Measurements from ENCODE around the gene MPP1.

Gene MPP1

GRCh38 chrX:154812341-154813101 is 7.2 kb upstream of the MPP1 start:
- no peak for DNase-seq (ENCODE audit: low read depth)

GRCh38 chrX:154809939-154810665 is 4.8 kb upstream of the MPP1 start:
- DNase-seq (ENCODE audit: low read depth) = no peak

GRCh38 chrX:154806837-154807501 is 1.7 kb upstream of the MPP1 start:
- DNase-seq (ENCODE audit: low read depth) = no peak

- no peak for DNase-seq (ENCODE audit: low read depth)
These were observed 409 bp upstream of the MPP1 start for GRCh38 chrX:154805696-154806091.

- DNase-seq (ENCODE audit: low read depth) = no peak
These were observed 876 bp downstream of the MPP1 start for GRCh38 chrX:154804261-154804956.

- no peak for DNase-seq (ENCODE audit: low read depth)
These were observed 2.3 kb downstream of the MPP1 start for GRCh38 chrX:154802947-154803346.

GRCh38 chrX:154800478-154801210 is 4.6 kb downstream of the MPP1 start:
- DNase-seq (ENCODE audit: low read depth) = no peak

GRCh38 chrX:154799556-154800348 is 5.5 kb downstream of the MPP1 start:
- no peak for DNase-seq (ENCODE audit: low read depth)

GRCh38 chrX:154797006-154797405 is 8.3 kb downstream of the MPP1 start:
- DNase-seq (ENCODE audit: low read depth) = no peak

GRCh38 chrX:154795016-154795415 is 10.3 kb downstream of the MPP1 start:
- no peak for DNase-seq (ENCODE audit: low read depth)

GRCh38 chrX:154793084-154793795 is 12.0 kb downstream of the MPP1 start:
- no peak for DNase-seq (ENCODE audit: low read depth)

- DNase-seq (ENCODE audit: low read depth) = no peak
These were observed 13.3 kb downstream of the MPP1 start for GRCh38 chrX:154791939-154792338.

- DNase-seq (ENCODE audit: low read depth) = no peak
These were observed 13.8 kb downstream of the MPP1 start for GRCh38 chrX:154791467-154791866.

- no peak for DNase-seq (ENCODE audit: low read depth)
These were observed 19.6 kb downstream of the MPP1 start for GRCh38 chrX:154785716-154786115.

GRCh38 chrX:154784149-154784995 is 20.9 kb downstream of the MPP1 start:
- DNase-seq (ENCODE audit: low read depth) = no peak

- DNase-seq (ENCODE audit: low read depth) = no peak
These were observed 24.3 kb downstream of the MPP1 start for GRCh38 chrX:154780968-154781367.

- DNase-seq (ENCODE audit: low read depth) = no peak
These were observed 26.0 kb downstream of the MPP1 start for GRCh38 chrX:154779261-154779660.

GRCh38 chrX:154776753-154777152 is 28.5 kb downstream of the MPP1 start:
- no peak for DNase-seq (ENCODE audit: low read depth)

All from T follicular helper cell (primary cell).